HepG2 (cell line): Measurements from ENCODE around the gene ALG14. TPM values are rescaled to one million over a fixed set of nuclear protein-coding genes. Genes with fewer than 3 reads are reported as not detected.

ENCODE experiments used
- ATAC-seq: fragments of 200-7000 bp; cut with Tn5 transposase; 3 replicates; pipeline ENCODE4 v1.9.1; 2020; ENCODE audit warnings: mild to moderate bottlenecking, moderate library complexity
- BruUV-seq: library from RNA; stranded (reverse); fragments of 400-500 nt; replicated peaks from 2 replicates; lab custom pipeline; 2021; lab: Mats Ljungman, UMichigan
- CTCF ChIA-PET: fragments of 300-600 bp; formaldehyde crosslinking; extraction: SDS; loops from one replicate; lab custom pipeline; 2021; ENCODE audit warnings: low total read pairs, inconsistent platforms, low intra/inter-chr PET ratio; lab: Yijun Ruan, JAX
- POLR2A ChIA-PET: fragments of 350-600 bp; sonication (Branson Sonifier 250); formaldehyde crosslinking; loops from one replicate; lab custom pipeline; 2020; ENCODE audit warnings: antibody characterized with exemption, inconsistent platforms; lab: Yijun Ruan, JAX
- DNase-seq: peaks from one replicate; pipeline ENCODE4 v3.0.0-alpha.2; 2015; ENCODE audit warnings: low spot score
- FAIRE-seq: peaks from 3 replicates; lab custom pipeline; 2011; peaks lifted over from hg19 to GRCh38; lab: Jason Lieb, UNC
- H2AFZ ChIP-seq: one replicate; pipeline ENCODE4 v1.6.1; 2011; ENCODE audit warnings: low read length, inconsistent platforms
- H3K27ac ChIP-seq: fragments of 300-600 bp; 3 replicates; pipeline ENCODE4 v1.8.0; 2011; ENCODE audit warnings: mixed run types, mild to moderate bottlenecking, mixed read lengths, low read length, inconsistent platforms; ENCODE audit not compliant: insufficient read depth; ENCODE audit errors: extremely low read length
- H3K27me3 ChIP-seq, 2 experiments: fragments of 200-600 bp in 1 of 2; 2 replicates in 1 of 2; 3 replicates in 1 of 2; pipeline versions ENCODE4 v1.6.0 to v1.8.0; 2011; ENCODE audit warnings: low read length in 2 of 2, mild to moderate bottlenecking in 2 of 2, moderate library complexity in 2 of 2, inconsistent platforms in 1 of 2; ENCODE audit not compliant: insufficient read depth in 2 of 2, control insufficient read depth in 1 of 2
- H3K36me3 ChIP-seq, 2 experiments: fragments of 200-600 bp in 1 of 2; replicated peaks in 1 of 2; 2 replicates in 1 of 2; 3 replicates in 1 of 2; pipeline versions ENCODE4 v1.5.1 to v1.8.0; 2011; ENCODE audit warnings: low read length in 2 of 2, inconsistent platforms in 1 of 2; ENCODE audit not compliant: insufficient read depth in 2 of 2, control insufficient read depth in 1 of 2
- H3K4me1 ChIP-seq: 2 replicates; pipeline ENCODE4 v1.5.1; 2012; ENCODE audit warnings: low read length, inconsistent platforms; ENCODE audit not compliant: insufficient read depth
- H3K4me2 ChIP-seq: 2 replicates; pipeline ENCODE4 v1.6.0; 2011; ENCODE audit warnings: low read depth, low read length, inconsistent platforms
- H3K4me3 ChIP-seq, 3 experiments: fragments of 200-600 bp in 1 of 3; sonication (generic), shearing (Covaris generic) in 1 of 3; replicated peaks in 1 of 3; 2 replicates each; pipeline ENCODE4 v1.5.1; 2011 to 2016; ENCODE audit warnings: low read length in 3 of 3, inconsistent platforms in 2 of 3, low read depth in 2 of 3, mild to moderate bottlenecking in 2 of 3, control low read depth in 1 of 3, mixed read lengths in 1 of 3; ENCODE audit not compliant: insufficient read depth in 1 of 3
- H3K79me2 ChIP-seq: one replicate; pipeline ENCODE4 v1.6.1; 2011; ENCODE audit warnings: low read length, inconsistent platforms; ENCODE audit not compliant: insufficient read depth
- H3K9ac ChIP-seq: 2 replicates; pipeline ENCODE4 v1.6.0; 2011; ENCODE audit warnings: mild to moderate bottlenecking, low read depth, low read length, inconsistent platforms; ENCODE audit not compliant: insufficient read depth
- H3K9me3 ChIP-seq: 2 replicates; pipeline ENCODE4 v1.5.1; 2012; ENCODE audit warnings: mild to moderate bottlenecking, low read length
- H4K20me1 ChIP-seq: 2 replicates; pipeline ENCODE4 v1.6.0; 2011; ENCODE audit warnings: inconsistent platforms, mild to moderate bottlenecking, low read length, moderate library complexity; ENCODE audit not compliant: insufficient read depth
- POLR2A ChIP-seq, 2 experiments: IDR thresholded peaks; 2 replicates each; pipeline ENCODE4 v1.6.1; 2011; ENCODE audit warnings: low read depth in 2 of 2, low read length in 2 of 2, mild to moderate bottlenecking in 1 of 2, moderate library complexity in 1 of 2; ENCODE audit not compliant: insufficient read depth in 1 of 2
- ZNF30 ChIP-seq: sonication (generic); formaldehyde crosslinking; IDR thresholded peaks from 2 replicates; pipeline ENCODE4 v1.5.0; 2020; ENCODE audit warnings: mild to moderate bottlenecking, missing genetic modification reagents
- ZNF430 ChIP-seq: sonication (generic); formaldehyde crosslinking; IDR thresholded peaks from 2 replicates; pipeline ENCODE4 v1.9.0; 2021; ENCODE audit warnings: mild to moderate bottlenecking, missing genetic modification reagents
- ZNF605 ChIP-seq: sonication (generic); formaldehyde crosslinking; IDR thresholded peaks from 2 replicates; pipeline ENCODE4 v1.8.0; 2022; ENCODE audit warnings: mild to moderate bottlenecking, missing genetic modification reagents
- WGBS: methylation state at CpG from one replicate; pipeline ENCODE4 v1.1.6; 2017; ENCODE audit warnings: low lambda C conversion rate; 5-methylcytosine and 5-hydroxymethylcytosine counted together
- in situ Hi-C: cut with HindIII; loops from 2 replicates; pipeline ENCODE4 v1.10.0; 2017; ENCODE audit warnings: low pct_unique_long_range_greater_than_20kb; ENCODE audit not compliant: extremely low pct_ligation_motif_present
- intact Hi-C: fragments of 100-400 bp; cut with micrococcal nuclease; formaldehyde crosslinking; loops from one replicate; pipeline ENCODE4 v1.10.0; 2022; ENCODE audit not compliant: unreplicated experiment
- polyA plus RNA-seq, 8 experiments: library from polyadenylated mRNA; depleted of rRNA in 3 of 8; stranded (reverse) in 7 of 8; unstranded in 1 of 8; fragments of >200 nt; fragmentation: Illumina TruSeq in 4 of 8; extraction: Trizol in 4 of 8; gene quantifications; 2 replicates each; pipeline versions ENCODE4 v1.2.1 to v1.2.3, GENCODE V29; 2011 to 2016; ENCODE audit warnings: low read depth in 4 of 8, missing spikeins in 1 of 8, mixed read lengths in 1 of 8; ENCODE audit not compliant: insufficient read depth in 1 of 8
- total RNA-seq, 5 experiments: library from RNA; depleted of rRNA; stranded (reverse); fragments of >200 nt; fragmentation: Illumina TruSeq; extraction: Trizol; gene quantifications; 2 replicates each; pipeline ENCODE4 v1.2.3, GENCODE V29; 2016; ENCODE audit warnings: low read depth in 1 of 5

Gene ALG14
- total and polyA plus RNA-seq, 2 of the 13 experiments (the other 11 are each of a cell fraction or from before 2014, with no cell fraction given), result 4.5 to 12.7 TPM

- Histone ChIP-seq H3K4me1 (peaks cover 59% of the 10 kb centered on the region), H3K9ac (peak overlapping the region; percentile 77), H3K79me2 (peaks cover 6% of the 10 kb centered on the region), H3K9me3 (no peaks in the 10 kb centered on the region), H3K27me3 (no peaks in the 10 kb centered on the region), H2AFZ (peak overlapping the region; percentile 91), H4K20me1 (no peaks in the 10 kb centered on the region), H3K36me3 (no peaks in the 10 kb centered on the region), H3K27ac (peak overlapping the region; percentile 80), H3K4me2 (peak overlapping the region; percentile 97), H3K4me3 (peak overlapping the region; percentile 90 to 96 (median 93))
- 0% methylated on average over 3 of the region's 3 CpGs for WGBS
- FAIRE-seq, result no peak
- ATAC-seq, result peak; percentile 39
- TF ChIP-seq ZNF605 (CRISPR knock-in tag) (0 out of 2 replicates have a peak, but pooled peaks have one; percentile 1), POLR2A (IDR thresholded peaks at IDR 0.05; ENCODE audit: insufficient read depth in 1 of 2, low read depth in 2 of 2, low read length in 2 of 2) (no peak)
- in situ Hi-C loops, result loop anchor here (10.0 kb wide), 1 partner anchor 51 kb away; no protein-coding TSS in a partner anchor
- no peak for DNase-seq
- ChIA-PET POLR2A (interaction anchor here (0.8 to 3.9 kb wide), 12 partner anchors 8 to 160 kb away, joined by 3 to 36 read pairs (median 6); partner anchors contain the start of genes RWDD3 and TLCD4), CTCF (no interaction called here)
- intact Hi-C loops, result no loop called here
- BruUV-seq, result no TSS peak
These were observed 695 bp upstream of the ALG14 start for GRCh38 chr1:95073446-95073845.

GRCh38 chr1:95072117-95072516, 634 bp downstream of the ALG14 start:
- 1% methylated on average over 7 of the region's 7 CpGs for WGBS
- FAIRE-seq, result no peak
- H3K9ac ChIP-seq, result peak overlapping the region; percentile 77

More at GRCh38 chr1:95072117-95072516, 634 bp downstream of the ALG14 start:
- POLR2A ChIA-PET, result interaction anchor here (2.1 to 3.9 kb wide), 2 partner anchors 12 to 161 kb away, joined by 32 to 36 read pairs; partner anchors contain the start of gene RWDD3
- Histone ChIP-seq H3K9me3 (no peaks in the 10 kb centered on the region), H3K27me3 (no peaks in the 10 kb centered on the region), H3K4me3 (peak overlapping the region; percentile 90 to 96 (median 93)), H3K4me1 (peaks cover 72% of the 10 kb centered on the region), H3K27ac (peak overlapping the region; percentile 80), H3K36me3 (no peaks in the 10 kb centered on the region), H3K79me2 (peaks cover 6% of the 10 kb centered on the region), H4K20me1 (no peaks in the 10 kb centered on the region), H3K4me2 (peak overlapping the region; percentile 97), H2AFZ (no peak overlapping the region)
- TF ChIP-seq ZNF430 (CRISPR knock-in tag), result peak; percentile 24; the same call in 1 of the 2 replicates
- TF ChIP-seq ZNF30, result no peak
- CTCF ChIA-PET, result no interaction called here
- DNase-seq (no peak), ATAC-seq (no peak)
- intact Hi-C loops, result loop anchor here (1.0 kb wide), 1 partner anchor 161 kb away; no protein-coding TSS in a partner anchor
- BruUV-seq, result TSS peak; percentile 65
- in situ Hi-C loops, result loop anchor here (10.0 kb wide), 1 partner anchor 53 kb away; no protein-coding TSS in a partner anchor
